ENCODE results near the gene PLSCR4. TPM values are rescaled to one million over a fixed set of nuclear protein-coding genes. Genes with fewer than 3 reads are reported as not detected.

The PLSCR4 gene
- total RNA-seq, 1 donor from 2014 or later: not detected

DNA sequence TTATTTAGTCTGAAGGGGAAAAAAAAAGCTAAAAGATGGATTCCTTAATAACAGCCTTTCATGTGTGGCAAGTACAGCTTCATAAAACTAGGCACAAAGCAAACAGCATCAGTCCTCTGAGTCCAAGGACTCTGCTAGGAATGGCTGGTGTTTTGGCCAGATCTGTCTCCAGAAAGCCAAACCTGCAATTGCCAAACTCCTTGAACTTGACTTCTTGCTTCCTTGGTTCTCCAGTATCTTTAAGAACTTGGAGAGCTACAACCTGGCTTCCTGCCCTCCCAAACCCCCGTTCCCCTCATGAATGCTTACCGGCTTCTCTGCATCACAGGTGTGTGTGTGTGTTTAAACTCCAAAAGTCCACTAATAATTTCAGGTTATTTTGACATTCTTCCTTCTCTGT lies 88.3 kb downstream of the PLSCR4 start:
- intact Hi-C loops (cut with micrococcal nuclease): no loop called here

DNA sequence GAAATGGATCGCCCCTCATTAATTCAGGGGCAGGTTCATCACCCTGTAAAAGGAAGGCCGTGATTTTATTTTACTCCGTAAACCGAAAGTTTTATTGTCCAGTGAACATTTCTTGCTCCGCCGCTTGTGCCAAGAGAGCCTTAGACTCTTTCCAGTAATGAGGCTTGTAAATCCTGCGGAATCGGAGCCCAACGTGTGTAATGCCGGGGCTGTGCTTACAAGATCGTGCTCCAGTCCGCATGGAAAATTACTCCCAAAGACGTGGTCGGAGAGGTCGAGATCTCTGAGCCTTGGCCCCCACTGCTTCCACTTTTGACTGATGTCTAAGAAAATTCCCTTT lies 89.3 kb downstream of the PLSCR4 start:
- intact Hi-C loops (cut with micrococcal nuclease): no loop called here

DNA sequence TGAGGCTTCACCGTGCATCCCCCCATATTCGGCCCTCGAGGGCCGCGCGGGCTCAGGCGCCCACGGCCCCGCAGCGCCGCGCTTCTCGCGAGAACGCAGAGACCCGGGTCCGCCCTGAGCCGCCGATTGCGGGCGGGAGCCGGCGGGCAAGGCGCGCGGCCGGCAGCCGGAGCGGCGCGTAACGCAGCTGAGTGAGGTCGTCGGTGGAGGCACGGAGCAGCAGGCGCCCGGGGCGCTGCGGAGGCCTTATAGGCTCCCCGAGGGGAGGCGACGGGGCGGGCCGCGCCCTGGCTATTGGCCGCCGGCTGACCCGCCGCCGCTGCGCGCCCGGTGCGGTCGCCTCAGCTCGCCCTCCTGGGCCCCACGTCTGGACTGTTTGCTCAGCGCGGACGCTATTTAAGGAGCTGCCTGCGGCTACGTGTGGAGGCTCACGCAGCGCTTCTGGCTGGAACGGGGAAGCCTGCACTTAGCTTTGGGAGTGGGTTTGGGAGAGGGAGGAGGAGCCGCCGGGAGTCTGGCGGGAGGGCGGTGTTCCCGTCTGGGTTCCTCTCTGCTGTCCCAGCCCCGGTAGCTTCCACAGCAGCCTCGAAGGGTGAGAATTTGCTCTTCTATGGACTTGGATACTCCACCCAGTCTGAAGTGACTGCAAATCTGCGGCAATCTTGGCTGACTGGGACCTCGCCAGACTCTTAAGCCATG lies 89.8 kb downstream of the PLSCR4 start, which contains the start of gene PLOD2:
TSS of gene PLOD2 (minus strand) at position 221 of the 699 bp plus-strand sequence. CDS start at position 26, 195 bp downstream.
- intact Hi-C loops (cut with micrococcal nuclease): no loop called here

DNA sequence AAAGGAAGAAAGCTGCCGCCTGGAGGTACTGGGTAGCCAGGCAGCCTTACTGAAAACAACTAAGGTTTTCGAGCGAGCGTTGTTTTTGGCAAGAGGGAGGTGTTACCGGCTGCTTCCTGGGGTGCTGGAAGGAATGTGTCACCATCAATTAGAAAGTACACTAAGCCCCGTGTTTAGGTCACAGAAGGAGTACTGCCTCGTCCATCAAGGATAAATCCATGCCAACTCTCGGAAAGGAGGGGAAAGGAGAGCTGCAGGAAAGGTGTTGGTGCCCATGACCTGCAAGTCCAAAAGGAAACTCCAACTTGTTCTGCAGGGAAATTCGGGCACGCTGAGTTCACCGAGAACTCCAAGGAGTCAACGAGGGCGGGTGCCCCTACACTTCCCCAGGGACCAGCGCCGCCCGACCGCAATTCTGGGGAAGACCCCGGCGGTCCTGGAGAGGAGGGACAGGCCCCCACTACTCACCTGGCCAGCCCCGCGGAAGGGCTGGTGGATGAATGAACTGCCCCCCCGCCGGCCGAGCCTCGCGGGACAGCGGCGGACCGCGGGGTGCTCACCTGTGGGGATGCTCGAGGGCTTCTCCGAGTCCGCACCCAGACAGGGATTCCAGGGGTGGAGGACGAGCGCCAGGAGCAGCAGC lies 90.5 kb downstream of the PLSCR4 start:
- intact Hi-C loops (cut with micrococcal nuclease): no loop called here

DNA sequence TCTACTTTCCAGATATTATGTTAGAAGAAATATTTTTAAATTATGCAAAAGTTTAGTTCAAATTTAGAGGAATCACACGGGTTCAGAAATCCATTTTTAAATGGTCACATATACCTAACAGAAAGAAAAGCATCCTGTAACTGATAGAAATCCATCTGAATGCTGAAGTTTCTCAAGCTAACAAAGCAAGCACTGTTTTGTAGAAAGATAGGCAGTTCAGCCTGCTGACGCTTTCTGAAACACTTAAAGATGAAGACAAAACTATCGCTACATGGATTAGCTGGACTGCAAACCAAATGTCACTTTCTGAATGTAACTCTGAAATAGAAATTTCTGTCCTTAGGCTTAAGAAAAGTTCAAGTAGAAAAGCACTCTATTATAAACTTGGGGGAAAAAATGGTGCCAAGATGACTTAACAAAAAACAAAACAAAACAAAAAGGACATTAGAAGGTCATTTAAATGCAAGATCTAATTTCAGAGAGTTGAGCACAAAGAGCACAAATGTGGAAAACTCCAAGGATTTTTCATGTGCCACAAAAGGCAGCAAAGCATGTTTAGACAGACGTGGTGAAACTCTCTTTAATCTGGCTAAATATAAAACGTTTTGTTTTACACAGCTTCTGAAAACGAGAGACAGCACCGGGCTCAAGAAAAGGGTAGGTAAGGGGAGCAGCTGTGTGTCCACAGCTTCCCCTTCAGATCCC lies 91.1 kb downstream of the PLSCR4 start:
- intact Hi-C loops (cut with micrococcal nuclease): no loop called here

DNA sequence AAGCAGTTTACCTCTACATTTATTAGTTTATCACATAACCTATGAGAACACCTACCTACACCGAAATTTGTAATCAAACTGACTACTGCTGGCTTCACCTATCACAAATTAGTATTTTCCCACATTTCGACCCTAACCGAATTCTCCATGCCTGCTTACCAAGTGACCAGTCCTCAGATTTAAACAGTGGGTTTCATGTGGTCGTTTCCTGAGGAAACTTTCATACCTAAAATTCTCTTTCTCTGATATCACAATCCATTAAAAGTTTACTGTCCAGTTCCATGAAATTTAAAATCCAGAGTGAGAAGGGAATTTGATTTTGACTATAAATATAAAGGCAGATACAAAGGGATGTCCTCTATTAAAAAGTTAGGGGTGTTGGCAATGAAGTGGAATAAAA lies 91.9 kb downstream of the PLSCR4 start:
- intact Hi-C loops (cut with micrococcal nuclease): no loop called here

DNA sequence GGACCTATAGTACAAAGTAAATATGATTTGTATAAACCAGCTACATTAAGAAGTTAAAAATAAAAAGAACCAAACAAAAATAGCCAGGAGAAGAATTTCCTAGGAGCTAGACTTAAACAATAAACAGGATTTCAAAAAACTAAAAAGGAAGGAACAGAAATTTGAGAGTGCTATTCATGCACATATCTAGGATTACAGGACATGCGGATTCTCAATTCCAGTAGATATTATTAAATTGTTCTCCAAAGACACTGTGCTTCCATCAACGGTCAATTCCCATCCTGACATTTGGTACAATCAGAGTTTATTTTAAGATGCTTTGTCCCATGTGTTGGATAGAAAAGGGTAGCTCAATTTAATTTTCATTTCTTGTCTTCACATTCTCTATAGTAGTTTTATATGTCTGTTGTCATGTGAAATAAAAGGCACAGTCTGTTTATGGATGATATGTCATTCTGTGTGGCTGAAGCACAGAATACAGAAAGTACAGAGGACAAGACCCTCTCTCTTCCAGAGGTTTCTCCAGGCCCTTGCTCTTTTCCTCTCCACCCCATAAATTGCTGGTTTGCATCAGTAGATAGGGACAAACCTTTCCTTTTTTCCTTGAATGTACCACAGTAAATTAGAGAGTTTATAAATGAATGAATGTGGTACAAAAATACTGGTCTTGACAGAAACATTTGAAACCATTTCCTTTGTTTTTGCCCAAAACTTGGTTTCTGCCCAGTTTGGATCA lies 93.4 kb downstream of the PLSCR4 start:
- intact Hi-C loops (cut with micrococcal nuclease): no loop called here

DNA sequence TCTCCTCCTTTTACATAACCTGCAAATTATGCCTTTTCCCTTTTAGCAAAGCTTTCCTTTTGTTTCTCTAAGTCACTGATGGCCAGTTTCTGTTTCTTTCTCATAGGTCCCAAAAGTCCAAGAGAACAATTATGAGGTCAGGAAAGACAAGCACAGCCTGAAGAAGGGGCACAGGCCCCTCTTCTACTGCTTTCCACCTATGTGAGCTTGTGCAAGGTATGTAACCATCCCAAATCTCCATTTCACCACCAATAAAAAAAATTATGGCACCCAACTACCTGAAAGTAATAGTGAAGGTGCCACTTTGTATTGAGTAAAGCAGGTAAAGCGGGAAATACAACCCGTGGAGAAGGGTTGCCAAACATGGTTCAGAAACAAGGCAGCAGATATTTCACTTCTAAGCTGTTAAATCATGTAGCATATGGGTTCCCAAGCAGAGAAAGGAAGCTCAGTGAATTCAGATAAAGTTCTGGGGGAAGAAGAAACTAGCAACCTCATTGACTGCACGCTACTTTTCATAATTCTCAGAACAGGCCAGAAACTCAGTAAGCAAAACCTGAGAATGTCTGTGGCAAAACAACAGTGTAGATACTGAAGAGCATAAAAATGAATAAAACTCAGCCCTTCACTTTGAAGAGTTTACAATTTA lies 94.1 kb downstream of the PLSCR4 start:
- intact Hi-C loops (cut with micrococcal nuclease): no loop called here

DNA sequence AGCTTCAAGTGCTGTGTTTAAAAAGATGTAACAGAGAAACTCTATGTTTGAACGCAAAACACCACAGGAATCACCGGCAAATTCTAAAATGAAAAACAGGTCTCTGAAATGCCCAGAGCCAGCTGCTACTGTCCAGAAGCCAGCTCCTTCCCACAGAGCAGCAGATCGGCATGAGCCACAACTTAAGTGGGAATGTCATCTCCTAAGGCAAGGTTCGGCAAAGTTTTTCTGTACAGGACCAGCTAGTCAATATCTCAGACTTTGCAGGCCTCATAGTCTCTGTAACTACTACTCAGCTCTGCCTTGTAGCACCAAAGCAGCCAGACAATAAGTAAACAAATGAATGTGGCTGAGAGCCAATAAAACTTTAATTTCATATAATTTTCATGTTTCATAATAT lies 94.8 kb downstream of the PLSCR4 start:
- intact Hi-C loops (cut with micrococcal nuclease): no loop called here

DNA sequence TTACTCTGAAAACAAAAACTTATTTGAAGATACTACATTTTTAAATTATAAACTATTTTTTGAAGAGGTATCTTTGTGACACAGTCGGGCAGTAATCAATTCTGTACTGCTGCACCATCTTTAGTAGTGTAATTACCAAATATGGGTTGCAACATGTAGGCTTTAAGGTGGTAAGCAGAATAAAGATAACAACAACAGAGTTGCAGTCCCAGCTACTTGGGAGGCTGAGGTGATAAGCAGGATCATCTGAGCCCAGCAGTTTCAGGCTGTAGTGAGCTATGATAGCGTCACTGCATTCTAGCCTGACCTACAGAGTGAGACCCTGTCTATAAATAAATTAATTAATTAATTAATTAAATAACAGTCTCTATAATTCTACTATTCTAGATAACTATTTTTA lies 95.9 kb downstream of the PLSCR4 start:
- intact Hi-C loops (cut with micrococcal nuclease): no loop called here

DNA sequence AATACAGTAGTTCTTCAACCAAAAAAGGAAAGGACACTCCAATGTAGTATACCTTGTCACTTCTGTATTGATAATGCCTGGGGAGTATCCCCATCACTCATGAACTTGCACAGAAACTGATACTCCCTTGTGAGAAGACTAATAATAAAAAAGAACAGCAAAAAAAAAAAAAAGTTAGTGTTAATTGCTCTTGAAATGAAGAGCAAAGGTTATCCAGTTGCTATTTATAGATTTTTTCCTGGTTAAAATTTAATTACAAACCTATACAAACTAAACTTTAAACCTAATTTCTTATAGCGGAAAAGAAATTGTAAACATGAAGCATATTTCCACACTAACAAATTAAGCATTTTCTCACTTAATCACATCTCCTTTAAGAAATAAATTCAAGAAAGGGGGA lies 96.6 kb downstream of the PLSCR4 start:
- intact Hi-C loops (cut with micrococcal nuclease): no loop called here

DNA sequence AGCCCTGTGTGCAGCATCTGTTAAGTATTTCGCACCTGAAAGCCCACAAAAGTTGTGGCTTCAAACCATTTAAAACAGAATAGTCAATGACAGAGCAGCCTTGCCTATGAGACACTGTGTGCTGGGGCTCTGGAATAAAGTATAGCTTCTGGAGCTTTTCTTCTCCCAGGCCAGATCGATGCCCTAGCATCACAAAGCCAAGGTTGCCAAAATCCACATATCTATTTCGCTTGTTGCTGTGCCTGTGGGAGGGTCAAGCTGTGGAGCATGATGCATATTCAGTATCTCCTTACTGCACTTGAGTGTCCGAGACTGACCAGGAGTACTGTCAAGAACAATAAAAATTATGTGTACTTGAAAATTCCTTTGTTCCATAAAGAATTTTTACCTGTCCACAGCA lies 97.5 kb downstream of the PLSCR4 start:
- intact Hi-C loops (cut with micrococcal nuclease): no loop called here

DNA sequence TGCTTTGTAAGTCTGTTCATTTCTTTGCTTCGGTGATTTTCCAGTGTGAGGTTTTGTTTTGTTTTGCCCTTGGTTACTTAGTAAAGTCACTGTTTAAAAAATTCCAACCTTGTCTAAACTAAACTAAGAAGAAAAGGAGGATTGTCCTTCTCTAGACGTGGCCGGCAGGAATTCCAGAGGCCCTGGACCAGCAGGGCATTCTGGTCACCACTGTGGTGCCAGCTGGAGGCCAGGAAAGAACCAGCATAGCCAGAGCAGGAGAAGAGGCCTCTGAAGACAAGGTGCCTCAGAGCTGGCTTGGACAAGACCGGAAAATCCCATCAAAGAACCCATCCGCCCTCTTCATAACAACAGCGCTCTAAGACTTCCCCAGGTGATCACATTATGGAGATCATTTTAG lies 98.1 kb downstream of the PLSCR4 start:
- intact Hi-C loops (cut with micrococcal nuclease): no loop called here

DNA sequence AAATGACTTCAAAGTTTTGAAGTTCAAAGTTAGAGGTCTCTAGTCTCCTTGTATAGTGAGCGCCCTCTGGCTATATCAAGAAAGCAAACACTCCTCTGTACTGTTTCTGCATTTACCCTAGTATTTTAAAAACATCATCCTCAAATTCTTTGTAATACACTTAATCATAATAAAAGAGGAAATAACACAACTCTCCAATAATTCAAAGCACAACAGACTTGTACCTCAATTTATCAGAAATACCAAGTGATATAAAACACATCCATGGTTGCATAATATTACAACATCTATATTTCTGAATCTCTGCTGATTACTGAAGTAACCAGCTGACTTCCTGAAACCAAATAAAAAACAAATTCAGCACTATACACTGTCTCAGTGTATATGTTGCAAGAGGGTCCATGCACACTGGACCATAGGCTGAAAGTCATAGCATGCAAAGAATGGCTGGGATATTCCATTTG lies 102.4 kb downstream of the PLSCR4 start:
- intact Hi-C loops (cut with micrococcal nuclease): no loop called here

DNA sequence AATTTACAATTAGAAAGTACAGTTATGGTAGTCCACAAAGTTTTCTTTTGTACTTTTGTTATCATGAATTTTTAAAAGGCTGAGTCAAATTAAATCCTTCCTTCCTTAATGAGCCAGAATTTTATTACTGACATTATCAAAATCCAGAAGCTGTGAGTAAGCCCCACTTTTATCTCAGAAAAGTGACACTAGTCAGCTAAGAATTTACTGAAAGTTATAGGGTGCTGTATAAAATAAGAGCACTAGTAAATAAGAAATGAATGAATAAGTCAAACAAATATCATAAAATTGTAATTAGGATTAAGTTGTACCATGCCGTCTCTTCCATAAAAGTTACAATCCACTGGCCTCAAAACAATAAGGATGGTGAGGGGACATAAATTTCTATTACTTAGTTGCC lies 105.3 kb downstream of the PLSCR4 start:
- intact Hi-C loops (cut with micrococcal nuclease): no loop called here

DNA sequence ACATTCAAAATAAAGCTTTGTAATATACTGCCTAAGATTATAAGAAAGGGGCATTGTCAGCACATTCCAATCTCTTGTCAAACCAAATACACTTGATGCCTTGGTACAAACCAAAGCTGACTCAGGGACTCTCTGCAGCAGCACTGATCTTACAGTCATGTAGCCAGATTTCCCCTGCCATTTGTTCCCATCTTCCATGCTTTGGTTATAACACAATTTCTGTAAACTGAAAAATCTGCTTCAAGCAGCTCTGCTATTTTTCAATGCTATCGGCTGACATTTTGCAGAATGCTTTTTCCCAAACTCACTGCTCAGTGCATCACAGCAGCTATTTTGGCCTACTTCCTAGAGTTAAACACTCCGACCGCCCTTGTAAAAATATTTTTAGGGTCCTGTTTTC lies 108.1 kb downstream of the PLSCR4 start:
- intact Hi-C loops (cut with micrococcal nuclease): no loop called here

Other genes starting within 250 kb of the PLSCR4 start
- 0.95 and 1.0 TPM in 2 replicates for gene PLOD2, start 89.9 kb downstream of the PLSCR4 start, total RNA-seq
- 0.71 and 1.1 TPM in 2 replicates for gene PLSCR2, start 218.5 kb upstream of the PLSCR4 start, total RNA-seq